Breast epithelium (tissue), 3 donors: Measurements from ENCODE around the gene MUC12.
"Not testable (repeated sequence)": the region's sequence is repeated elsewhere in the genome, so short reads cannot be mapped to it uniquely, and the experiment has no call there.

Source experiments
- POLR2A ChIP-seq: fragments of 450-650 bp; IDR thresholded peaks from one replicate; pipeline ENCODE4 v1.6.1; 2016; ENCODE audit warnings: antibody characterized with exemption, mild to moderate bottlenecking, moderate library complexity
- POLR2AphosphoS5 ChIP-seq, 3 donors: sonication (generic); formaldehyde crosslinking; IDR thresholded peaks; one replicate each; pipeline ENCODE4 v1.6.1; 2017; ENCODE audit warnings: antibody characterized with exemption in 3 of 3
- TF ChIP-seq, protein P1 (sequence below), 3 donors: fragments of 450-650 bp; IDR thresholded peaks; one replicate each; pipeline ENCODE4 v1.5.1; 2016 to 2017; ENCODE audit warnings: antibody characterized with exemption in 3 of 3, mild to moderate bottlenecking in 3 of 3, moderate library complexity in 3 of 3

DNA sequence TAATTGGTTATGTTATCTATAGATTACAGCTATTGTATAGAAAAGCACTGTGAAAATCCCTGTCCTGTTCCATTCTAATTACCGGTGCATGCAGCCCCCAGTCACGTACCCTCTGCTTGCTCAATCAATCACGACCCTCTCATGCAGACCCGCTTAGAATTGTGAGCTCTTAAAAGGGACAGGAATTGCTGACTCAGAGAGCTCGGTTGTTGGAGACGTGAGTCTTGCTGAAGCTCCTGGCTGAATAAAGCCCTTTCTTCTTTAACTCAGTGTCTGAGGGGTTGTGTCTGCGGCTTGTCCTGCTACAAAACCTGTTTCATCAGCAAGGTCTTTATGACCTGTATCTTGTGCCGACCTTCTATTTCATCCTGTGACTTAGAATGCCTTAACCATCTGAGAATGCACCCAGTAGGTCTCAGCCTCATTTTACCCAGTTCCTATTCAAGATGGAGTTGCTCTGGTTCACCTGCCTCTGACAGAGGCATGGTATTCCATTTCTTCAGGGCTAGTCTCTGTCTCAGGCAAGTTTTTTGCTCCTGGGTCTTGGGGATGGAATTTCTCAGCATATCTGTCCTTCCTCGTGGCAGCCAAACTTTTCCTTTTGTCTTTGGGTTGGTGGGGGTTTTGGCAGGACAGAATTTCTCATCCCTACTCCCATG lies 49.5 kb upstream of the MUC12 start:
- TF ChIP-seq, protein P1, sequence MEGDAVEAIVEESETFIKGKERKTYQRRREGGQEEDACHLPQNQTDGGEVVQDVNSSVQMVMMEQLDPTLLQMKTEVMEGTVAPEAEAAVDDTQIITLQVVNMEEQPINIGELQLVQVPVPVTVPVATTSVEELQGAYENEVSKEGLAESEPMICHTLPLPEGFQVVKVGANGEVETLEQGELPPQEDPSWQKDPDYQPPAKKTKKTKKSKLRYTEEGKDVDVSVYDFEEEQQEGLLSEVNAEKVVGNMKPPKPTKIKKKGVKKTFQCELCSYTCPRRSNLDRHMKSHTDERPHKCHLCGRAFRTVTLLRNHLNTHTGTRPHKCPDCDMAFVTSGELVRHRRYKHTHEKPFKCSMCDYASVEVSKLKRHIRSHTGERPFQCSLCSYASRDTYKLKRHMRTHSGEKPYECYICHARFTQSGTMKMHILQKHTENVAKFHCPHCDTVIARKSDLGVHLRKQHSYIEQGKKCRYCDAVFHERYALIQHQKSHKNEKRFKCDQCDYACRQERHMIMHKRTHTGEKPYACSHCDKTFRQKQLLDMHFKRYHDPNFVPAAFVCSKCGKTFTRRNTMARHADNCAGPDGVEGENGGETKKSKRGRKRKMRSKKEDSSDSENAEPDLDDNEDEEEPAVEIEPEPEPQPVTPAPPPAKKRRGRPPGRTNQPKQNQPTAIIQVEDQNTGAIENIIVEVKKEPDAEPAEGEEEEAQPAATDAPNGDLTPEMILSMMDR (IDR thresholded peaks at IDR 0.05) = not testable (repeated sequence)
- TF ChIP-seq POLR2A; POLR2AphosphoS5 (IDR thresholded peaks at IDR 0.05): not testable (repeated sequence)
